ENCODE data around the gene MCM3. TPM values are rescaled to one million over a fixed set of nuclear protein-coding genes. Genes with fewer than 3 reads are reported as not detected.

The MCM3 gene
- total RNA-seq, 4 donors from 2014 or later, result 26.1 to 44.5 (median 34.3) TPM

DNA sequence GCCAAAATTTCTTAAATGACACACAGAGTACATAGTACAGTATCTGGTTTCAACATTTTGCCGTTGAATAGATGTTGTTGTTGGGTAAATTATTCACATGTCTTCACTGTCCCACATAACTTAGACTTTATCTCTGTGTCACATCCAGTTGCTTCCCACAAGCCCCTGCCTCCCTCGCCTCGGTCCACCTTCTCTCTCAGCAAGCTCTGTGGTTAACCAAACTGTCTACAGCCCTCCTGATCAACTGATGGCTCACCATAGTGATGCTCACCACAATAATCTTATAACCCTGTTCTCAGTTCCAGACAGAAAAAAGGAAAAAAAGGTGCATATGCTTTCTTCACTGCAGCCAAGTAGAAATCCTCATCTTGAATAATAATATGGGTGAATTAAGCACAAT lies 63.2 kb downstream of the MCM3 start:
- intact Hi-C loops (cut with DNase I), result no loop called here
- no peak for DNase-seq
- Histone ChIP-seq H3K36me3 (no peaks in the 10 kb centered on the region), H3K4me3 (replicated peaks in 1 of 3) (no peak overlapping the region), H3K27me3 (no peaks in the 10 kb centered on the region), H3K27ac (no peak overlapping the region), H3K4me1 (no peaks in the 10 kb centered on the region), H3K9me3 (no peaks in the 10 kb centered on the region)
- WGBS, 2 donors, result 80 to 88% methylated on average over 3 of the region's 3 CpGs
- TF ChIP-seq POLR2A (IDR thresholded peaks at IDR 0.05), result no peak
- TF ChIP-seq, protein P1, sequence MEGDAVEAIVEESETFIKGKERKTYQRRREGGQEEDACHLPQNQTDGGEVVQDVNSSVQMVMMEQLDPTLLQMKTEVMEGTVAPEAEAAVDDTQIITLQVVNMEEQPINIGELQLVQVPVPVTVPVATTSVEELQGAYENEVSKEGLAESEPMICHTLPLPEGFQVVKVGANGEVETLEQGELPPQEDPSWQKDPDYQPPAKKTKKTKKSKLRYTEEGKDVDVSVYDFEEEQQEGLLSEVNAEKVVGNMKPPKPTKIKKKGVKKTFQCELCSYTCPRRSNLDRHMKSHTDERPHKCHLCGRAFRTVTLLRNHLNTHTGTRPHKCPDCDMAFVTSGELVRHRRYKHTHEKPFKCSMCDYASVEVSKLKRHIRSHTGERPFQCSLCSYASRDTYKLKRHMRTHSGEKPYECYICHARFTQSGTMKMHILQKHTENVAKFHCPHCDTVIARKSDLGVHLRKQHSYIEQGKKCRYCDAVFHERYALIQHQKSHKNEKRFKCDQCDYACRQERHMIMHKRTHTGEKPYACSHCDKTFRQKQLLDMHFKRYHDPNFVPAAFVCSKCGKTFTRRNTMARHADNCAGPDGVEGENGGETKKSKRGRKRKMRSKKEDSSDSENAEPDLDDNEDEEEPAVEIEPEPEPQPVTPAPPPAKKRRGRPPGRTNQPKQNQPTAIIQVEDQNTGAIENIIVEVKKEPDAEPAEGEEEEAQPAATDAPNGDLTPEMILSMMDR (IDR thresholded peaks at IDR 0.05), result no peak

DNA sequence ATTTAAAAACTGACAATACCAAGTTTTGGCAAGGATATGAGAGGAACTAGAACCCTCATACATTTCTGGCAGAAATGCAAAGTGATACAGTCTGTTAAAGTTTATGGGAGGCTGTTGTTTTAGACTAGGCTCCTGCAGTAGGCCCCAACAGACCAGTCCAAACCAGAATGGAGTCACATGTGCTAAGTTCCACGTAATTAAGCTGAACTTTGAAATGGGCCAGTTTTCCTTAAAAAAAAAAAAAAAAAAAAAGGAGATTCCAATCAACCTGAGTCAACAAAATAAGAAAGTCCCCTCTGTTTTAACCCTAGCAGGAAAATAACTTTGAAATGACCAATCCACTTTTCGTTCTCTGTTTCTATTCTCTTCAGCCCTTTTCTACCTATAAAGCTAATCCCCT lies 66.8 kb downstream of the MCM3 start:
- intact Hi-C loops (cut with DNase I), result no loop called here
- no peaks in the 10 kb centered on the region for H3K9me3 ChIP-seq
- H3K27ac ChIP-seq, result no peak overlapping the region
- DNase-seq, result no peak
- 88 to 92% methylated on average over 2 of the region's 2 CpGs for WGBS, 2 donors
- H3K4me3 ChIP-seq (replicated peaks in 1 of 3), result no peak overlapping the region
- TF ChIP-seq POLR2A (IDR thresholded peaks at IDR 0.05), result no peak
- TF ChIP-seq, protein P1 (IDR thresholded peaks at IDR 0.05), result no peak
- H3K36me3 ChIP-seq, result no peaks in the 10 kb centered on the region
- H3K27me3 ChIP-seq, result no peaks in the 10 kb centered on the region
- H3K4me1 ChIP-seq, result no peaks in the 10 kb centered on the region

DNA sequence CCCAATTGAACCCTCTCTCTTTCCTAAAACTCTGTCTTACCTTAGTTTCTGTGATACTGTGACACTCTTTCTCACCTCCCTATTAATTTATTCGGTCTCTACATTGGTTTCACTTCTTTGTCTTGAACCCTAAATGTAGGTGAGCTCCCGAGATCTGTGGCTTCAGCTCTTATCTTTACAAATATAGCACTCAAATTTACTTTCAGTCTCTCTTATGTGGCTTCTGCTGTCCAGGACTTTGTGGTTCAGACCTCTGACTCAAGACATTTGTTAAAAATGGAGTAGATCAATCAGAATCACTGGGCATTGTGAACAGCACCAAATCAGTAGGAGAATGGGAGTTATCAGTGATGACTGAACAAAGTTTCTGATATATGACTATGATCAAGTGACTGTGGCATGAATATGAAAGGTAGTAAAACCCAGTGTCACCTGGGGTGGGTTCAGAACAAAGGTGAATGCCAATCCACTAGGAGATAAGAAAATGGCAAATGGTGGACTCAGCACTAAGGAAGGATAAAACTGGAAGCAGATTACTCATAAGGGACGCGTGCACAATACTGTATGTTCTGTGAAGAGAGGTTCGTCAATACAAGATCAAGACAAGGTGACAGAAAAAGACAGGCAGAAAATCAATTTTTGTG lies 67.5 kb downstream of the MCM3 start:
- intact Hi-C loops (cut with DNase I), result no loop called here
- no peak for DNase-seq
- no peaks in the 10 kb centered on the region for H3K36me3 ChIP-seq
- H3K4me1 ChIP-seq, result no peaks in the 10 kb centered on the region
- WGBS, 2 donors, result 92 to 94% methylated on average over 5 of the region's 5 CpGs
- H3K27me3 ChIP-seq, result no peaks in the 10 kb centered on the region
- H3K27ac ChIP-seq, result no peak overlapping the region
- H3K9me3 ChIP-seq, result no peaks in the 10 kb centered on the region
- TF ChIP-seq POLR2A (IDR thresholded peaks at IDR 0.05), result no peak
- TF ChIP-seq, protein P1 (IDR thresholded peaks at IDR 0.05), result no peak
- H3K4me3 ChIP-seq (replicated peaks in 1 of 3), result no peak overlapping the region

DNA sequence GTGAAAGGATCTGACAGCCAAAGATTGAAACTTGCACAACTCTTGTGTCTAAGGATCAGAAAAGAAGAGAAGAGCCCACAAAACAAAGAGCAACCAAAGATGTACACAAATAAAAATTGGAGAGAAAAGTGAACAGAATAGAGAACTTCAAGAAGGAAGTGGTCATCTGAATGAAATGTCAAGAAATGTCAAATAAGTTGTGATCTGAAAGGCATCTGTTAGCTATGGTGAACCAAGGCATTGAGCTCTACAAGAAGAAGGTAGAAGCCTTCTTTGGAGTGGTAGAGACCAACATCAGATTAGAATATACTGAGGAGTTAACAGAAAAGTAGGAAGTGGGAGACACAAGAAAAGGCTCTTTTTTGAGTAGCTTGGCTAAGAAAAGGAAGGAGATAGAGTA lies 68.8 kb downstream of the MCM3 start:
- no peaks in the 10 kb centered on the region for H3K9me3 ChIP-seq
- no peak for DNase-seq
- H3K4me3 ChIP-seq (replicated peaks in 1 of 3), result no peak overlapping the region
- H3K36me3 ChIP-seq, result no peaks in the 10 kb centered on the region
- H3K27ac ChIP-seq, result no peak overlapping the region
- no peaks in the 10 kb centered on the region for H3K4me1 ChIP-seq
- no peak for TF ChIP-seq POLR2A (IDR thresholded peaks at IDR 0.05)
- TF ChIP-seq, protein P1 (IDR thresholded peaks at IDR 0.05), result no peak
- intact Hi-C loops (cut with DNase I), result no loop called here
- no peaks in the 10 kb centered on the region for H3K27me3 ChIP-seq

Other genes starting within 250 kb of the MCM3 start
- gene PKHD1, start 197.1 kb downstream of the MCM3 start, total RNA-seq, result under 1 TPM; under 0.01 to 0.11 (median 0.07) TPM
- gene IL17A, start 98.4 kb downstream of the MCM3 start, total RNA-seq, result not detected
- not detected for gene IL17F, start 40.2 kb downstream of the MCM3 start, total RNA-seq
- gene PAQR8, start 77.4 kb upstream of the MCM3 start, total RNA-seq, result 1 to 10 TPM; 2.7 to 9.7 (median 5.4) TPM
- 10 to 100 TPM; 39.4 to 96.5 (median 41.6) TPM for gene EFHC1, start 135.6 kb upstream of the MCM3 start, total RNA-seq

All from thyroid gland (tissue), 4 donors.